Measurements from ENCODE around the gene TRANK1. TPM values are rescaled to one million over a fixed set of nuclear protein-coding genes. Genes with fewer than 3 reads are reported as not detected.

TRANK1 gene
- total RNA-seq, 1 experiment from 2014 or later: 0.58 TPM

DNA sequence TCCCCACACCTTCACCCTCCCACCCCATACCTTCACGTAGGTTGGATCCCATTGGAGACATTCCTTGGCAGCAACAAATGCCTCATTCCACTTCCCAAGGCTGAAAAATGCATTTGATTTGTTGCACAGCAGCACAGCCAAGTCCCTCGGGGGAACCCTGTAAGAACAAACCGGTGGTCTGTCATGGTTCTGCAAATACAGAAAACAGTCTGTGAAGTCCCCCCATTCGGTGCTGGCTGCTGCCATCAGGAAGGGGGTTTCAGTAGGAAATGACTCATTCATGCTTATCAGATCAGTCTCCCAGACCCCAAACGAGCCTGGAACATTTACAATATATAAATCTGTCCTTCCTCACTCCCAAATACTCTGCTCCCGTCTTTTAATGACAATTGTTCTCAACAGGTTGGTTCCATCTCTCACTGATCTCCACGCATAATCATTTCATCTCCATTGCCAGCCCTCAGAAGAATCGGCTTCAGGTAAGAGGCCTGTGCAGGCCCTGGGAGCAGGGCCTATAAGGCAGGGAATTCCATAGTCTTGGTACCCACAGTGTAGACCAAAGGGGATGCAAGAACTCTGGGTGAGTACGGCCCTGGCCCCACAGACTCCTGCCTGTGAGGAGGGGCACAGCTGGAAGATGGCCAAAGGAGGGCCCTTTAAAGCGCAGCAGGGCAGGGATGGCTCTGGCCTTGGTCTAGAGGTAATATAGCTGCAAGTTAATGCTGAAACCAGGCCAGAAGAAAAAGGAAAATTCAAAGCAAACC, 41.6 kb downstream of the TRANK1 start:
- H3F3A ChIP-seq (ENCODE audit: low read length, unreplicated experiment): no peaks in the 10 kb centered on the region
- no peak overlapping the region for H3K4me3 ChIP-seq (ENCODE audit: low read length)
- no peak overlapping the region for H3K9ac ChIP-seq (ENCODE audit: low read length)
- H3K9me3 ChIP-seq (ENCODE audit: low read length): no peaks in the 10 kb centered on the region
- no peaks in the 10 kb centered on the region for H4K20me1 ChIP-seq (ENCODE audit: low read length)
- peaks cover 2% of the 10 kb centered on the region for H3K4me1 ChIP-seq (ENCODE audit: insufficient read depth, low read length)
- TF ChIP-seq EZH2 (IDR thresholded peaks at IDR 0.05; ENCODE audit: low read length, unreplicated experiment) (no peak), EZH2phosphoT487 (IDR thresholded peaks at IDR 0.05; ENCODE audit: borderline replicate concordance, low read length) (no peak)
- TF ChIP-seq, protein P1, sequence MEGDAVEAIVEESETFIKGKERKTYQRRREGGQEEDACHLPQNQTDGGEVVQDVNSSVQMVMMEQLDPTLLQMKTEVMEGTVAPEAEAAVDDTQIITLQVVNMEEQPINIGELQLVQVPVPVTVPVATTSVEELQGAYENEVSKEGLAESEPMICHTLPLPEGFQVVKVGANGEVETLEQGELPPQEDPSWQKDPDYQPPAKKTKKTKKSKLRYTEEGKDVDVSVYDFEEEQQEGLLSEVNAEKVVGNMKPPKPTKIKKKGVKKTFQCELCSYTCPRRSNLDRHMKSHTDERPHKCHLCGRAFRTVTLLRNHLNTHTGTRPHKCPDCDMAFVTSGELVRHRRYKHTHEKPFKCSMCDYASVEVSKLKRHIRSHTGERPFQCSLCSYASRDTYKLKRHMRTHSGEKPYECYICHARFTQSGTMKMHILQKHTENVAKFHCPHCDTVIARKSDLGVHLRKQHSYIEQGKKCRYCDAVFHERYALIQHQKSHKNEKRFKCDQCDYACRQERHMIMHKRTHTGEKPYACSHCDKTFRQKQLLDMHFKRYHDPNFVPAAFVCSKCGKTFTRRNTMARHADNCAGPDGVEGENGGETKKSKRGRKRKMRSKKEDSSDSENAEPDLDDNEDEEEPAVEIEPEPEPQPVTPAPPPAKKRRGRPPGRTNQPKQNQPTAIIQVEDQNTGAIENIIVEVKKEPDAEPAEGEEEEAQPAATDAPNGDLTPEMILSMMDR (conservative IDR thresholded peaks at IDR 0.05; ENCODE audit: low read depth, low read length): no peak
- no peaks in the 10 kb centered on the region for H3K36me3 ChIP-seq (ENCODE audit: low read depth, low read length)
- ChIA-PET POLR2A (ENCODE audit: unreplicated experiment) (no interaction called here), CTCF (interaction anchor here (5.5 kb wide), 1 partner anchor 56 kb away, joined by 84 read pairs; no protein-coding TSS in a partner anchor)
- BruUV-seq (replicated peaks): no TSS peak
- H3K9me2 ChIP-seq (replicated peaks; ENCODE audit: low read length): no peaks in the 10 kb centered on the region
- no peak overlapping the region for H3K27ac ChIP-seq (ENCODE audit: low read length)
- H2AFZ ChIP-seq (ENCODE audit: low read length): no peak overlapping the region
- H3K79me2 ChIP-seq (ENCODE audit: low read length): no peaks in the 10 kb centered on the region
- H3K4me2 ChIP-seq (ENCODE audit: low read length): no peak overlapping the region
- ATAC-seq (no peak), DNase-seq (no peak)
- intact Hi-C loops (cut with micrococcal nuclease): no loop called here
- no peaks in the 10 kb centered on the region for H3K27me3 ChIP-seq (ENCODE audit: low read length)

DNA sequence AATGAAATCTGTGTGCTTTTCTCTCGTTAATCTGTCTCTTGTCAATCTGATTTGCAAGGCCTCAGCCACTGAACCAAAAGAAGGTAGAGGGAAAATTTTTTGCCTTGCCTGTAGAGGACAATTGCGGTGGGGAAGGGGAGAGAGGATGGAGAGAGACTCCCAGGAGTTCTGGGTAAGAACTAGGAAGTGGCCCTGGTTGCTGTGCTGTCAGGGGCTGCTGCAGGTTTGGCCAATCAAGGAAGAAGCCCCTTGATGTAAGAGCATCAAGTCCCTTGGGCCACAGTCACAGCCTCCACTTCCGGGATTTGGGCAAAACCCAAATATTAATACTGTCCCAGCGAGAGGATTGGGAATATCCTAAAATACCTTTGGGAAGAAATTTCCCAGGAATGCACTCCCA, 43.3 kb downstream of the TRANK1 start:
- no peaks in the 10 kb centered on the region for H3K9me2 ChIP-seq (replicated peaks; ENCODE audit: low read length)
- ATAC-seq (no peak), DNase-seq (no peak)
- H3F3A ChIP-seq (ENCODE audit: low read length, unreplicated experiment): no peaks in the 10 kb centered on the region
- no peak overlapping the region for H3K27ac ChIP-seq (ENCODE audit: low read length)
- H3K4me1 ChIP-seq (ENCODE audit: insufficient read depth, low read length): no peaks in the 10 kb centered on the region
- no TSS peak for BruUV-seq (replicated peaks)
- H4K20me1 ChIP-seq (ENCODE audit: low read length): no peaks in the 10 kb centered on the region
- no peak overlapping the region for H3K4me3 ChIP-seq (ENCODE audit: low read length)
- ChIA-PET POLR2A (ENCODE audit: unreplicated experiment) (no interaction called here), CTCF (no interaction called here)
- H3K9ac ChIP-seq (ENCODE audit: low read length): no peak overlapping the region
- H3K27me3 ChIP-seq (ENCODE audit: low read length): no peaks in the 10 kb centered on the region
- H2AFZ ChIP-seq (ENCODE audit: low read length): no peak overlapping the region
- H3K36me3 ChIP-seq (ENCODE audit: low read depth, low read length): no peaks in the 10 kb centered on the region
- intact Hi-C loops (cut with micrococcal nuclease): no loop called here
- H3K79me2 ChIP-seq (ENCODE audit: low read length): no peaks in the 10 kb centered on the region
- H3K9me3 ChIP-seq (ENCODE audit: low read length): no peaks in the 10 kb centered on the region
- TF ChIP-seq EZH2phosphoT487 (IDR thresholded peaks at IDR 0.05; ENCODE audit: borderline replicate concordance, low read length) (no peak), EZH2 (IDR thresholded peaks at IDR 0.05; ENCODE audit: low read length, unreplicated experiment) (no peak)
- TF ChIP-seq, protein P1 (conservative IDR thresholded peaks at IDR 0.05; ENCODE audit: low read depth, low read length): no peak
- no peak overlapping the region for H3K4me2 ChIP-seq (ENCODE audit: low read length)
